Peyer's patch (tissue), 4 donors: ENCODE results near the gene RASAL3.

Experiments
- CTCF ChIP-seq, 6 experiments: fragments of 450-650 bp in 4 of 6; fragments of 200-600 bp in 2 of 6; sonication (generic) in 1 of 6; IDR thresholded peaks; one replicate each; pipeline ENCODE4 v1.5.1; 2017 to 2019; ENCODE audit warnings: antibody characterized with exemption in 6 of 6, mild to moderate bottlenecking in 3 of 6, moderate library complexity in 1 of 6
- POLR2A ChIP-seq, 2 donors: fragments of 450-650 bp; IDR thresholded peaks; one replicate each; pipeline ENCODE4 v1.5.1; 2017; ENCODE audit warnings: antibody characterized with exemption in 2 of 2, mild to moderate bottlenecking in 2 of 2, moderate library complexity in 2 of 2

- TF ChIP-seq CTCF (IDR thresholded peaks at IDR 0.05): no peak
- TF ChIP-seq POLR2A (IDR thresholded peaks at IDR 0.05): no peak
Observed at GRCh38 chr19:15421721-15422260, 42.6 kb downstream of the RASAL3 start.
